Testis (tissue), 2 donors: ENCODE data around the gene NEXMIF.

Source experiments
- CTCF ChIP-seq, 3 experiments: fragments of 450-650 bp in 2 of 3; fragments of 200-600 bp in 1 of 3; sonication (generic) in 1 of 3; IDR thresholded peaks; one replicate each; pipeline ENCODE4 v1.5.1; 2016 to 2019; ENCODE audit warnings: antibody characterized with exemption in 3 of 3, mild to moderate bottlenecking in 2 of 3, moderate library complexity in 1 of 3
- POLR2A ChIP-seq: fragments of 450-650 bp; IDR thresholded peaks from one replicate; pipeline ENCODE4 v1.6.1; 2017; ENCODE audit warnings: antibody characterized with exemption, mild to moderate bottlenecking, moderate library complexity

- TF ChIP-seq CTCF (IDR thresholded peaks at IDR 0.05): no peak
- TF ChIP-seq POLR2A: no peak
Observed at GRCh38 chrX:74906417-74906816, 18.8 kb downstream of the NEXMIF start.
